Measurements from ENCODE around the gene SP5. TPM values are rescaled to one million over a fixed set of nuclear protein-coding genes. Genes with fewer than 3 reads are reported as not detected.

The SP5 gene
- total and polyA plus RNA-seq, 4 donors, result 0.05 to 1.6 (median 1.2) TPM

GRCh38 chr2:170737821-170738220, 22.7 kb downstream of the SP5 start:
- H3K27me3 ChIP-seq (ENCODE audit: control insufficient read depth in 4 of 4, insufficient read depth in 4 of 4, low read length in 3 of 4), result no peaks in the 10 kb centered on the region
- H3K9ac ChIP-seq (ENCODE audit: low read depth in 1 of 2, low read length in 2 of 2), result no peak overlapping the region
- TF ChIP-seq SP1 (IDR thresholded peaks at IDR 0.05), result no peak
- no peak for TF ChIP-seq YY1 (IDR thresholded peaks at IDR 0.05)
- TF ChIP-seq FOXA1 (IDR thresholded peaks at IDR 0.05), result no peak
- TF ChIP-seq CTCF (IDR thresholded peaks at IDR 0.05; ENCODE audit: low read depth, low read length, missing input control), result no peak
- no peak for TF ChIP-seq RAD21 (IDR thresholded peaks at IDR 0.05)
- TF ChIP-seq ATF3 (IDR thresholded peaks at IDR 0.05), result no peak
- TF ChIP-seq MAX (IDR thresholded peaks at IDR 0.05), result no peak
- no peak for TF ChIP-seq TAF1 (conservative IDR thresholded peaks at IDR 0.05)
- no peak for TF ChIP-seq HNF4A (conservative IDR thresholded peaks at IDR 0.05)
- no peak for TF ChIP-seq GABPA (IDR thresholded peaks at IDR 0.05 in 1 of 2, conservative IDR thresholded peaks at IDR 0.05 in 1 of 2)
- TF ChIP-seq FOXA2 (IDR thresholded peaks at IDR 0.05), result no peak
- TF ChIP-seq RXRA (IDR thresholded peaks at IDR 0.05), result no peak
- no peak for TF ChIP-seq EGR1 (IDR thresholded peaks at IDR 0.05; ENCODE audit: low read depth in 2 of 2)
- no peak for TF ChIP-seq REST (IDR thresholded peaks at IDR 0.05)
- no peak for TF ChIP-seq HNF4G (IDR thresholded peaks at IDR 0.05)
- TF ChIP-seq NR2F2 (IDR thresholded peaks at IDR 0.05), result no peak
- no peak for TF ChIP-seq ZBTB33 (IDR thresholded peaks at IDR 0.05)
- no peaks in the 10 kb centered on the region for H3K36me3 ChIP-seq (ENCODE audit: control insufficient read depth in 4 of 4, insufficient read depth in 3 of 4, low read depth in 1 of 4, low read length in 3 of 4)
- WGBS, result 90% methylated on average over 4 of the region's 4 CpGs
- no peaks in the 10 kb centered on the region for H3K9me3 ChIP-seq (ENCODE audit: control insufficient read depth in 4 of 4, low read length in 3 of 4)
- H3K27ac ChIP-seq (ENCODE audit: low read depth in 1 of 2, low read length in 2 of 2), result no peak overlapping the region
- no peak for DNase-seq (ENCODE audit: low spot score)
- H3K4me3 ChIP-seq (ENCODE audit: low read depth in 1 of 3, low read length in 3 of 3), result no peak overlapping the region
- H3K4me1 ChIP-seq (ENCODE audit: control insufficient read depth in 4 of 4, insufficient read depth in 4 of 4, low read length in 3 of 4), result no peaks in the 10 kb centered on the region

- no peaks in the 10 kb centered on the region for H3K27me3 ChIP-seq (ENCODE audit: control insufficient read depth in 4 of 4, insufficient read depth in 4 of 4, low read length in 3 of 4)
- H3K4me3 ChIP-seq (ENCODE audit: low read depth in 1 of 3, low read length in 3 of 3), result no peak overlapping the region
- H3K9ac ChIP-seq (ENCODE audit: low read depth in 1 of 2, low read length in 2 of 2), result no peak overlapping the region
- H3K4me1 ChIP-seq (ENCODE audit: control insufficient read depth in 4 of 4, insufficient read depth in 4 of 4, low read length in 3 of 4), result peaks cover 0 to 3% (median 0%) of the 10 kb centered on the region in 4 donors
- no peaks in the 10 kb centered on the region for H3K9me3 ChIP-seq (ENCODE audit: control insufficient read depth in 4 of 4, low read length in 3 of 4)
- WGBS, result 94% methylated on average over 3 of the region's 3 CpGs
- H3K36me3 ChIP-seq (ENCODE audit: control insufficient read depth in 4 of 4, insufficient read depth in 3 of 4, low read depth in 1 of 4, low read length in 3 of 4), result no peaks in the 10 kb centered on the region
- DNase-seq (ENCODE audit: low spot score), result no peak
- TF ChIP-seq FOXA2 (IDR thresholded peaks at IDR 0.05), result no peak
- no peak for TF ChIP-seq YY1 (IDR thresholded peaks at IDR 0.05)
- H3K27ac ChIP-seq (ENCODE audit: low read depth in 1 of 2, low read length in 2 of 2), result no peak overlapping the region
These were observed 23.9 kb downstream of the SP5 start for GRCh38 chr2:170739048-170739447.

All from liver (tissue), 9 donors.